ENCODE measurements around the gene KIF6. TPM values are rescaled to one million over a fixed set of nuclear protein-coding genes. Genes with fewer than 3 reads are reported as not detected.
"Not testable (repeated sequence)": the region's sequence is repeated elsewhere in the genome, so short reads cannot be mapped to it uniquely, and the experiment has no call there.

Gene KIF6
- total and polyA plus RNA-seq, 4 experiments from 2014 or later: not detected

GRCh38 chr6:39678914-39679313 lies 46.3 kb downstream of the KIF6 start:
- no peak for DNase-seq
- H3K27me3 ChIP-seq (ENCODE audit: insufficient read depth, low read length): no peaks in the 10 kb centered on the region
- POLR2A ChIA-PET (ENCODE audit: partially characterized antibody): no interaction called here
- no peaks in the 10 kb centered on the region for H3K36me3 ChIP-seq (ENCODE audit: insufficient read depth, low read length)
- H3K4me1 ChIP-seq (ENCODE audit: insufficient read depth, low read length): no peaks in the 10 kb centered on the region
- no peaks in the 10 kb centered on the region for H3K9me3 ChIP-seq (ENCODE audit: control insufficient read depth in 1 of 2, low read length in 2 of 2)
- Mint-ChIP-seq H3K9me3 (peaks cover 0 to 7% (median 0%) of the 10 kb centered on the region in 8 donors), H3K4me3 (no peak overlapping the region), H3K27ac (no peak overlapping the region), H3K36me3 (no peaks in the 10 kb centered on the region), H3K27me3 (peaks cover 4 to 5% of the 10 kb centered on the region in 2 donors), H3K4me1 (no peaks in the 10 kb centered on the region)
- intact Hi-C loops (cut with micrococcal nuclease): no loop called here
- CTCF ChIA-PET (ENCODE audit: partially characterized antibody): no interaction called here
- H3K4me3 ChIP-seq (ENCODE audit: low read length in 2 of 2): no peak overlapping the region
- H3K27ac ChIP-seq (ENCODE audit: low read depth, low read length): no peak overlapping the region

- H3K4me1 Mint-ChIP-seq; H3K9me3 ChIP-seq (ENCODE audit: control insufficient read depth in 1 of 2, low read length in 2 of 2); H3K4me3 ChIP-seq (ENCODE audit: low read length in 2 of 2); H3K27ac Mint-ChIP-seq; intact Hi-C loops (cut with micrococcal nuclease); H3K27me3 ChIP-seq (ENCODE audit: insufficient read depth, low read length); POLR2A ChIA-PET (ENCODE audit: partially characterized antibody); H3K36me3 ChIP-seq (ENCODE audit: insufficient read depth, low read length); H3K4me3 Mint-ChIP-seq; H3K27ac ChIP-seq (ENCODE audit: low read depth, low read length); H3K36me3 Mint-ChIP-seq; CTCF ChIA-PET (ENCODE audit: partially characterized antibody); H3K4me1 ChIP-seq (ENCODE audit: insufficient read depth, low read length); H3K27me3 Mint-ChIP-seq; DNase-seq: not testable (repeated sequence)
- H3K9me3 Mint-ChIP-seq: peaks cover 0 to 13% (median 5%) of the 10 kb centered on the region in 8 donors
Observed at GRCh38 chr6:39677318-39677717, 47.9 kb downstream of the KIF6 start.

GRCh38 chr6:39670519-39670918 lies 54.7 kb downstream of the KIF6 start:
- ChIA-PET POLR2A (ENCODE audit: partially characterized antibody) (no interaction called here), CTCF (ENCODE audit: partially characterized antibody) (no interaction called here)
- H3K9me3 ChIP-seq (ENCODE audit: control insufficient read depth in 1 of 2, low read length in 2 of 2): no peaks in the 10 kb centered on the region
- no peak overlapping the region for H3K27ac ChIP-seq (ENCODE audit: low read depth, low read length)
- H3K4me1 ChIP-seq (ENCODE audit: insufficient read depth, low read length): no peaks in the 10 kb centered on the region
- no peaks in the 10 kb centered on the region for H3K36me3 Mint-ChIP-seq
- DNase-seq: no peak
- H3K9me3 Mint-ChIP-seq: peaks cover 2 to 13% (median 4%) of the 10 kb centered on the region in 8 donors
- H3K27me3 Mint-ChIP-seq: peaks cover 6 to 15% of the 10 kb centered on the region in 2 donors
- H3K4me3 ChIP-seq (ENCODE audit: low read length in 2 of 2): no peak overlapping the region
- no peaks in the 10 kb centered on the region for H3K27me3 ChIP-seq (ENCODE audit: insufficient read depth, low read length)
- intact Hi-C loops (cut with micrococcal nuclease): no loop called here
- no peak overlapping the region for H3K4me3 Mint-ChIP-seq
- no peaks in the 10 kb centered on the region for H3K36me3 ChIP-seq (ENCODE audit: insufficient read depth, low read length)
- H3K27ac Mint-ChIP-seq: no peak overlapping the region
- no peaks in the 10 kb centered on the region for H3K4me1 Mint-ChIP-seq

GRCh38 chr6:39669973-39670342 lies 55.2 kb downstream of the KIF6 start:
- intact Hi-C loops (cut with micrococcal nuclease): no loop called here
- Mint-ChIP-seq H3K27me3 (peaks cover 6 to 14% of the 10 kb centered on the region in 2 donors), H3K27ac (no peak overlapping the region), H3K4me1 (no peaks in the 10 kb centered on the region), H3K36me3 (no peaks in the 10 kb centered on the region), H3K9me3 (peaks cover 2 to 13% (median 4%) of the 10 kb centered on the region in 8 donors), H3K4me3 (no peak overlapping the region)
- H3K9me3 ChIP-seq (ENCODE audit: control insufficient read depth in 1 of 2, low read length in 2 of 2): no peaks in the 10 kb centered on the region
- no peak overlapping the region for H3K4me3 ChIP-seq (ENCODE audit: low read length in 2 of 2)
- no peaks in the 10 kb centered on the region for H3K36me3 ChIP-seq (ENCODE audit: insufficient read depth, low read length)
- no peaks in the 10 kb centered on the region for H3K4me1 ChIP-seq (ENCODE audit: insufficient read depth, low read length)
- ChIA-PET CTCF (ENCODE audit: partially characterized antibody) (no interaction called here), POLR2A (ENCODE audit: partially characterized antibody) (no interaction called here)
- no peak for DNase-seq
- no peaks in the 10 kb centered on the region for H3K27me3 ChIP-seq (ENCODE audit: insufficient read depth, low read length)
- no peak overlapping the region for H3K27ac ChIP-seq (ENCODE audit: low read depth, low read length)

- no peaks in the 10 kb centered on the region for H3K36me3 ChIP-seq (ENCODE audit: insufficient read depth, low read length)
- H3K27me3 ChIP-seq (ENCODE audit: insufficient read depth, low read length): no peaks in the 10 kb centered on the region
- no peaks in the 10 kb centered on the region for H3K4me1 Mint-ChIP-seq
- H3K27me3 Mint-ChIP-seq: peaks cover 6 to 13% of the 10 kb centered on the region in 2 donors
- H3K4me3 ChIP-seq (ENCODE audit: low read length in 2 of 2): no peak overlapping the region
- no peak for DNase-seq
- ChIA-PET CTCF (ENCODE audit: partially characterized antibody) (no interaction called here), POLR2A (ENCODE audit: partially characterized antibody) (no interaction called here)
- no peaks in the 10 kb centered on the region for H3K36me3 Mint-ChIP-seq
- no peak overlapping the region for H3K27ac ChIP-seq (ENCODE audit: low read depth, low read length)
- no peak overlapping the region for H3K4me3 Mint-ChIP-seq
- peaks cover 2 to 13% (median 4%) of the 10 kb centered on the region in 8 donors for H3K9me3 Mint-ChIP-seq
- intact Hi-C loops (cut with micrococcal nuclease): no loop called here
- no peaks in the 10 kb centered on the region for H3K9me3 ChIP-seq (ENCODE audit: control insufficient read depth in 1 of 2, low read length in 2 of 2)
- no peak overlapping the region for H3K27ac Mint-ChIP-seq
- no peaks in the 10 kb centered on the region for H3K4me1 ChIP-seq (ENCODE audit: insufficient read depth, low read length)
Observed at GRCh38 chr6:39669207-39669972, 55.8 kb downstream of the KIF6 start.

GRCh38 chr6:39666706-39667489 lies 58.3 kb downstream of the KIF6 start:
- ChIA-PET POLR2A (ENCODE audit: partially characterized antibody) (no interaction called here), CTCF (ENCODE audit: partially characterized antibody) (no interaction called here)
- Mint-ChIP-seq H3K4me1 (no peaks in the 10 kb centered on the region), H3K9me3 (peaks cover 0 to 3% (median 0%) of the 10 kb centered on the region in 8 donors), H3K27me3 (peaks cover 4 to 9% of the 10 kb centered on the region in 2 donors), H3K4me3 (no peak overlapping the region), H3K27ac (no peak overlapping the region), H3K36me3 (no peaks in the 10 kb centered on the region)
- Histone ChIP-seq H3K36me3 (ENCODE audit: insufficient read depth, low read length) (no peaks in the 10 kb centered on the region), H3K9me3 (ENCODE audit: control insufficient read depth in 1 of 2, low read length in 2 of 2) (no peaks in the 10 kb centered on the region), H3K4me1 (ENCODE audit: insufficient read depth, low read length) (no peaks in the 10 kb centered on the region), H3K4me3 (ENCODE audit: low read length in 2 of 2) (no peak overlapping the region), H3K27ac (ENCODE audit: low read depth, low read length) (no peak overlapping the region), H3K27me3 (ENCODE audit: insufficient read depth, low read length) (no peaks in the 10 kb centered on the region)
- no peak for DNase-seq
- intact Hi-C loops (cut with micrococcal nuclease): no loop called here

- no peak overlapping the region for H3K27ac ChIP-seq (ENCODE audit: low read depth, low read length)
- H3K36me3 ChIP-seq (ENCODE audit: insufficient read depth, low read length): no peaks in the 10 kb centered on the region
- no peak for DNase-seq
- H3K27me3 Mint-ChIP-seq: peaks cover 3 to 5% of the 10 kb centered on the region in 2 donors
- H3K9me3 Mint-ChIP-seq: no peaks in the 10 kb centered on the region
- H3K4me3 Mint-ChIP-seq: no peak overlapping the region
- H3K36me3 Mint-ChIP-seq: no peaks in the 10 kb centered on the region
- no peak overlapping the region for H3K4me3 ChIP-seq (ENCODE audit: low read length in 2 of 2)
- H3K9me3 ChIP-seq (ENCODE audit: control insufficient read depth in 1 of 2, low read length in 2 of 2): no peaks in the 10 kb centered on the region
- H3K27ac Mint-ChIP-seq: no peak overlapping the region
- POLR2A ChIA-PET (ENCODE audit: partially characterized antibody): no interaction called here
- CTCF ChIA-PET (ENCODE audit: partially characterized antibody): no interaction called here
- H3K4me1 Mint-ChIP-seq: no peaks in the 10 kb centered on the region
- no peaks in the 10 kb centered on the region for H3K4me1 ChIP-seq (ENCODE audit: insufficient read depth, low read length)
- H3K27me3 ChIP-seq (ENCODE audit: insufficient read depth, low read length): no peaks in the 10 kb centered on the region
- intact Hi-C loops (cut with micrococcal nuclease): no loop called here
Observed at GRCh38 chr6:39665861-39666260, 59.3 kb downstream of the KIF6 start.
